HCT116 (cell line): ENCODE results near the gene CYTIP. TPM values are rescaled to one million over a fixed set of nuclear protein-coding genes. Genes with fewer than 3 reads are reported as not detected.
"Not testable (repeated sequence)": the region's sequence is repeated elsewhere in the genome, so short reads cannot be mapped to it uniquely, and the experiment has no call there.

Experiments used
- ATAC-seq: fragments of 200-7000 bp; cut with Tn5 transposase; 2 replicates; pipeline ENCODE4 v1.9.1; 2020; ENCODE audit warnings: mild to moderate bottlenecking, moderate library complexity
- BruUV-seq: library from RNA; stranded (reverse); fragments of 400-500 nt; replicated peaks from 2 replicates; lab custom pipeline; 2021; lab: Mats Ljungman, UMichigan
- CTCF ChIA-PET: fragments of 300-600 bp; sonication (Branson Sonifier 250); formaldehyde crosslinking; loops from one replicate; lab custom pipeline; 2021; ENCODE audit warnings: antibody characterized with exemption; lab: Charles Lee
- POLR2A ChIA-PET: fragments of 300-600, 350-600 bp; sonication (Branson Sonifier 250); formaldehyde crosslinking; loops from one replicate; lab custom pipeline; 2021; ENCODE audit warnings: antibody characterized with exemption; lab: Charles Lee
- RAD21 ChIA-PET, 2 experiments: fragments of 300-600 bp; sonication (Branson Sonifier 250); formaldehyde crosslinking; loops; one replicate each; lab custom pipeline; 2023; ENCODE audit warnings: low total read pairs in 2 of 2; ENCODE audit not compliant: uncharacterized antibody in 2 of 2, unreplicated experiment in 2 of 2, low non-redundant PET in 1 of 2; lab: Charles Lee
- DNase-seq: peaks from one replicate; pipeline ENCODE4 v3.0.0-alpha.2; 2010; ENCODE audit warnings: low read depth, low spot score
- H2AFZ ChIP-seq: fragments of 200-600 bp; shearing (Covaris generic), sonication (generic); 2 replicates; pipeline ENCODE4 v1.6.1; 2017; ENCODE audit warnings: low read depth, mixed run types, mixed read lengths, antibody characterized with exemption, low read length; ENCODE audit not compliant: poor library complexity, severe bottlenecking
- H3K27ac ChIP-seq: 2 replicates; pipeline ENCODE4 v1.5.1; 2012; ENCODE audit warnings: low read depth, low read length
- H3K27me3 ChIP-seq: fragments of 200-600 bp; sonication (generic); 2 replicates; pipeline ENCODE4 v1.6.1; 2016; ENCODE audit warnings: mixed run types, low read length, mixed read lengths; ENCODE audit not compliant: insufficient read depth
- H3K36me3 ChIP-seq, 2 experiments: fragments of 200-500 bp in 1 of 2; fragments of 200-600 bp in 1 of 2; sonication (Bioruptor generic) in 1 of 2; sonication (generic) in 1 of 2; 2 replicates each; pipeline versions ENCODE4 v1.5.1 to v1.6.1; 2014 to 2016; ENCODE audit warnings: low read length in 2 of 2, inconsistent platforms in 1 of 2, mixed read lengths in 1 of 2, mixed run types in 1 of 2; ENCODE audit not compliant: insufficient read depth in 2 of 2, control insufficient read depth in 1 of 2
- H3K4me1 ChIP-seq, 2 experiments: fragments of 200-600 bp in 1 of 2; sonication (generic) in 1 of 2; 2 replicates each; pipeline versions ENCODE4 v1.5.1 to v1.6.1; 2012 to 2017; ENCODE audit warnings: low read length in 2 of 2, inconsistent platforms in 1 of 2, mild to moderate bottlenecking in 1 of 2, mixed read lengths in 1 of 2, mixed run types in 1 of 2, moderate library complexity in 1 of 2; ENCODE audit not compliant: insufficient read depth in 2 of 2, control insufficient read depth in 1 of 2
- H3K4me2 ChIP-seq: fragments of 200-600 bp; sonication (generic); 2 replicates; pipeline ENCODE4 v1.6.1; 2017; ENCODE audit warnings: mixed run types, low read length, mixed read lengths
- H3K4me3 ChIP-seq, 2 experiments: fragments of 200-600 bp in 1 of 2; sonication (generic) in 1 of 2; replicated peaks in 1 of 2; 2 replicates each; pipeline ENCODE4 v1.5.1; 2011 to 2016; ENCODE audit warnings: low read length in 2 of 2, control low read depth in 1 of 2, low read depth in 1 of 2, mild to moderate bottlenecking in 1 of 2, mixed read lengths in 1 of 2, mixed run types in 1 of 2
- H3K79me2 ChIP-seq: fragments of 200-600 bp; sonication (generic); 2 replicates; pipeline ENCODE4 v1.6.1; 2017; ENCODE audit warnings: mild to moderate bottlenecking, mixed run types, low read length, moderate library complexity, mixed read lengths; ENCODE audit not compliant: insufficient read depth
- H3K9ac ChIP-seq: fragments of 200-600 bp; sonication (generic); 2 replicates; pipeline ENCODE4 v1.6.1; 2016; ENCODE audit warnings: low read length, mixed read lengths
- H3K9me2 ChIP-seq: fragments of 200-600 bp; sonication (generic), shearing (Covaris generic); 2 replicates; pipeline ENCODE4 v1.6.1; 2017; ENCODE audit warnings: mixed run types, mild to moderate bottlenecking, moderate library complexity; ENCODE audit not compliant: insufficient read depth
- H3K9me3 ChIP-seq, 2 experiments: fragments of 200-500 bp in 1 of 2; fragments of 200-600 bp in 1 of 2; sonication (Bioruptor generic) in 1 of 2; sonication (generic) in 1 of 2; 2 replicates each; pipeline ENCODE4 v1.6.1; 2014 to 2017; ENCODE audit warnings: low read length in 2 of 2, mixed read lengths in 2 of 2, inconsistent platforms in 1 of 2, low read depth in 1 of 2, mild to moderate bottlenecking in 1 of 2, mixed run types in 1 of 2, moderate library complexity in 1 of 2; ENCODE audit not compliant: control insufficient read depth in 1 of 2, insufficient read depth in 1 of 2
- H4K20me1 ChIP-seq: fragments of 200-600 bp; sonication (generic), shearing (Covaris generic); 2 replicates; pipeline ENCODE4 v1.6.1; 2017; ENCODE audit warnings: mixed run types, mild to moderate bottlenecking, moderate library complexity; ENCODE audit not compliant: insufficient read depth
- CEBPB ChIP-seq: IDR thresholded peaks from 2 replicates; pipeline ENCODE4 v1.6.1; 2012; ENCODE audit warnings: low read depth
- EGR1 ChIP-seq: IDR thresholded peaks from 2 replicates; pipeline ENCODE4 v1.6.1; 2012; ENCODE audit warnings: low read depth
- EZH2 ChIP-seq: fragments of 200-600 bp; sonication (generic); IDR thresholded peaks from 2 replicates; pipeline ENCODE4 v1.6.1; 2017; ENCODE audit warnings: antibody characterized with exemption, mixed run types
- EZH2phosphoT487 ChIP-seq: fragments of 200-600 bp; IDR thresholded peaks from 2 replicates; pipeline ENCODE4 v1.6.1; 2018; ENCODE audit warnings: antibody characterized with exemption, borderline replicate concordance
- FOSL1 ChIP-seq: IDR thresholded peaks from 2 replicates; pipeline ENCODE4 v1.6.1; 2012; ENCODE audit warnings: low read depth
- JUND ChIP-seq: IDR thresholded peaks from 2 replicates; pipeline ENCODE4 v1.6.1; 2012
- POLR2AphosphoS5 ChIP-seq: IDR thresholded peaks from 2 replicates; pipeline ENCODE4 v1.6.1; 2011; ENCODE audit warnings: mild to moderate bottlenecking, low read depth, low read length, moderate library complexity
- RAD21 ChIP-seq: IDR thresholded peaks from 2 replicates; pipeline ENCODE4 v1.6.1; 2012; ENCODE audit warnings: low read depth, mild to moderate bottlenecking
- SIN3A ChIP-seq: IDR thresholded peaks from 2 replicates; pipeline ENCODE4 v1.6.1; 2012; ENCODE audit warnings: low read depth
- SP1 ChIP-seq: IDR thresholded peaks from 2 replicates; pipeline ENCODE4 v1.6.1; 2012; ENCODE audit warnings: low read depth
- SRF ChIP-seq: IDR thresholded peaks from 2 replicates; pipeline ENCODE4 v1.6.1; 2012; ENCODE audit warnings: low read depth
- YY1 ChIP-seq: IDR thresholded peaks from 2 replicates; pipeline ENCODE4 v1.6.1; 2011; ENCODE audit warnings: low read length, low read depth, moderate library complexity, mild to moderate bottlenecking; ENCODE audit not compliant: insufficient replicate concordance; ENCODE audit errors: extremely low read depth
- ZNF274 ChIP-seq: fragments of 200-500 bp; sonication (Bioruptor generic); IDR thresholded peaks from 2 replicates; pipeline ENCODE4 v1.6.1; 2014; ENCODE audit warnings: mild to moderate bottlenecking, low read depth, low read length, inconsistent platforms
- intact Hi-C: fragments of 100-400 bp; cut with micrococcal nuclease; formaldehyde crosslinking; loops from 2 replicates; pipeline ENCODE4 v1.10.0; 2022
- total RNA-seq: library from RNA; stranded (reverse); gene quantifications from one replicate; pipeline ENCODE4 v1.2.1, GENCODE V29; 2021; ENCODE audit not compliant: unreplicated experiment
- TF ChIP-seq, protein P1 (sequence below): IDR thresholded peaks from 2 replicates; pipeline ENCODE4 v1.6.1; 2012; ENCODE audit warnings: low read depth
- TF ChIP-seq, protein P2 (sequence below): IDR thresholded peaks from 2 replicates; pipeline ENCODE4 v1.6.1; 2011; ENCODE audit warnings: mild to moderate bottlenecking, low read length, moderate library complexity; ENCODE audit not compliant: insufficient replicate concordance; ENCODE audit errors: extremely low read depth

The CYTIP gene
- total RNA-seq, 1 experiment from 2014 or later: 0.64 TPM

DNA sequence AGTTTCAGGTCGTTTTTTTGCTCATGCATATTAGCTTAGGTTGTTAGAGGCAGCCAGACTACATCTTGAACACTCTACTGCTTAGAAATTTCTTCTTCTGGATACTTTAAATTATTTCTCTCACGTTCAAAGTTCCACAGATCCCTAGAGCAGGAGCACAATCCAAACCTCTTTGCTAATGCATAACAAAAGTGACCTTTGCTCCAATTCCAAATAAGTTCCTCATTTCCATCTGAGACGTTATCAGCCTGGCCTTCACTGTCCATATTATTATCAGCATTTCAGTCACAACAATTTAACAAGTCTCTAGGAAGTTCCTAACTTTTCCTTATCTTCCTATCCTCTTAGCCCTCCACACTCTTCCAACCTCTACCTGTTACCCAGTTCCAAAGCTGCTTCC is 67.8 kb downstream of the CYTIP start (continued):
- TF ChIP-seq, protein P1, sequence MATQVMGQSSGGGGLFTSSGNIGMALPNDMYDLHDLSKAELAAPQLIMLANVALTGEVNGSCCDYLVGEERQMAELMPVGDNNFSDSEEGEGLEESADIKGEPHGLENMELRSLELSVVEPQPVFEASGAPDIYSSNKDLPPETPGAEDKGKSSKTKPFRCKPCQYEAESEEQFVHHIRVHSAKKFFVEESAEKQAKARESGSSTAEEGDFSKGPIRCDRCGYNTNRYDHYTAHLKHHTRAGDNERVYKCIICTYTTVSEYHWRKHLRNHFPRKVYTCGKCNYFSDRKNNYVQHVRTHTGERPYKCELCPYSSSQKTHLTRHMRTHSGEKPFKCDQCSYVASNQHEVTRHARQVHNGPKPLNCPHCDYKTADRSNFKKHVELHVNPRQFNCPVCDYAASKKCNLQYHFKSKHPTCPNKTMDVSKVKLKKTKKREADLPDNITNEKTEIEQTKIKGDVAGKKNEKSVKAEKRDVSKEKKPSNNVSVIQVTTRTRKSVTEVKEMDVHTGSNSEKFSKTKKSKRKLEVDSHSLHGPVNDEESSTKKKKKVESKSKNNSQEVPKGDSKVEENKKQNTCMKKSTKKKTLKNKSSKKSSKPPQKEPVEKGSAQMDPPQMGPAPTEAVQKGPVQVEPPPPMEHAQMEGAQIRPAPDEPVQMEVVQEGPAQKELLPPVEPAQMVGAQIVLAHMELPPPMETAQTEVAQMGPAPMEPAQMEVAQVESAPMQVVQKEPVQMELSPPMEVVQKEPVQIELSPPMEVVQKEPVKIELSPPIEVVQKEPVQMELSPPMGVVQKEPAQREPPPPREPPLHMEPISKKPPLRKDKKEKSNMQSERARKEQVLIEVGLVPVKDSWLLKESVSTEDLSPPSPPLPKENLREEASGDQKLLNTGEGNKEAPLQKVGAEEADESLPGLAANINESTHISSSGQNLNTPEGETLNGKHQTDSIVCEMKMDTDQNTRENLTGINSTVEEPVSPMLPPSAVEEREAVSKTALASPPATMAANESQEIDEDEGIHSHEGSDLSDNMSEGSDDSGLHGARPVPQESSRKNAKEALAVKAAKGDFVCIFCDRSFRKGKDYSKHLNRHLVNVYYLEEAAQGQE: no peak
- TF ChIP-seq POLR2AphosphoS5: no peak

DNA sequence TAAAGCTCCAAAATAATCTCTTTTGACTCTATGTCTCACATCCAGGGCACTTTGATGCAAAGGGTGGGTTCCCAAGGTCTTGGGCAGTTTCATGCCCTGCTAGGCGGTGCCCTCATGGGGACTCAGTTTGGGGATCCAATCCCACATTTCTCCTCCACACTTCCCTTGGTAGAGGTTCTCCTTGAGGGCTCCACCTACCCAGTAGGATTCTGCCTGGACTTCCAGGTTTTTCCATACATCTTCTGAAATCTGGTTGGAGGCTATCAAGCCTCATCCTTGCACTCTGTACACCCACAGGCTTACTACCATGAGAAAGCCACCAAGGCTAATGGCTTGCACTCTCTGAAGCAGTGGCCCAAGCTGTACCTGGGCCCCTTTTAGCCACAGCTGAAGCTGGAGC is 68.5 kb downstream of the CYTIP start:
- BruUV-seq: no TSS peak
- H3K9me2 ChIP-seq: no peaks in the 10 kb centered on the region
- H3K27ac ChIP-seq: no peak overlapping the region

DNA sequence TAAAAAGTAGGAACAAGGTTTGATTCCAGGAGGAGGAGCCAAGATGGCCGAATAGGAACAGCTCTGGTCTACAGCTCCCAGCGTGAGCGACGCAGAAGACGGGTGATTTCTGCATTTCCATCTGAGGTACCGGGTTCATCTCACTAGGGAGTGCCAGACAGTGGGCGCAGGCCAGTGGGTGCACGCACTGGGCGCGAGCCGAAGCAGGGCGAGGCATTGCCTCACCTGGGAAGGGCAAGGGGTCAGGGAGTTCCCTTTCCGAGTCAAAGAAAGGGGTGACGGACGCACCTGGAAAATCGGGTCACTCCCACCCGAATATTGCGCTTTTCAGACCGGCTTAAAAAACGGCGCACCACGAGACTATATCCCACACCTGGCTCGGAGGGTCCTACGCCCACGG is 75.4 kb downstream of the CYTIP start:
- H4K20me1 ChIP-seq, BruUV-seq, H3K4me3 ChIP-seq, CTCF ChIA-PET, H3K9ac ChIP-seq, H2AFZ ChIP-seq, ATAC-seq, H3K4me1 ChIP-seq, intact Hi-C loops, DNase-seq, POLR2A ChIA-PET, H3K4me2 ChIP-seq, H3K27ac ChIP-seq, H3K9me2 ChIP-seq, H3K9me3 ChIP-seq, H3K79me2 ChIP-seq, H3K27me3 ChIP-seq, RAD21 ChIA-PET, H3K36me3 ChIP-seq: not testable (repeated sequence)

More for the DNA sequence above, 68.5 kb downstream of the CYTIP start:
- Histone ChIP-seq H3K4me1 (no peaks in the 10 kb centered on the region), H4K20me1 (no peaks in the 10 kb centered on the region), H3K4me3 (no peak overlapping the region), H3K9ac (no peak overlapping the region), H3K36me3 (no peaks in the 10 kb centered on the region), H3K27me3 (no peaks in the 10 kb centered on the region), H3K9me3 (0 out of 4 replicates have a peak, but pooled peaks cover 0 to 5% of the 10 kb centered on the region in 2 experiments), H2AFZ (no peak overlapping the region), H3K4me2 (no peak overlapping the region), H3K79me2 (no peaks in the 10 kb centered on the region)
- intact Hi-C loops: no loop called here
- RAD21 ChIA-PET: no interaction called here
- CTCF ChIA-PET: no interaction called here
- ATAC-seq (no peak), DNase-seq (no peak)
- TF ChIP-seq ZNF274 (no peak), EGR1 (no peak), YY1 (no peak), FOSL1 (no peak), SP1 (no peak), POLR2AphosphoS5 (no peak), EZH2 (no peak), SRF (no peak), SIN3A (no peak), EZH2phosphoT487 (no peak), JUND (no peak), RAD21 (no peak), CEBPB (no peak)
- TF ChIP-seq, protein P2, sequence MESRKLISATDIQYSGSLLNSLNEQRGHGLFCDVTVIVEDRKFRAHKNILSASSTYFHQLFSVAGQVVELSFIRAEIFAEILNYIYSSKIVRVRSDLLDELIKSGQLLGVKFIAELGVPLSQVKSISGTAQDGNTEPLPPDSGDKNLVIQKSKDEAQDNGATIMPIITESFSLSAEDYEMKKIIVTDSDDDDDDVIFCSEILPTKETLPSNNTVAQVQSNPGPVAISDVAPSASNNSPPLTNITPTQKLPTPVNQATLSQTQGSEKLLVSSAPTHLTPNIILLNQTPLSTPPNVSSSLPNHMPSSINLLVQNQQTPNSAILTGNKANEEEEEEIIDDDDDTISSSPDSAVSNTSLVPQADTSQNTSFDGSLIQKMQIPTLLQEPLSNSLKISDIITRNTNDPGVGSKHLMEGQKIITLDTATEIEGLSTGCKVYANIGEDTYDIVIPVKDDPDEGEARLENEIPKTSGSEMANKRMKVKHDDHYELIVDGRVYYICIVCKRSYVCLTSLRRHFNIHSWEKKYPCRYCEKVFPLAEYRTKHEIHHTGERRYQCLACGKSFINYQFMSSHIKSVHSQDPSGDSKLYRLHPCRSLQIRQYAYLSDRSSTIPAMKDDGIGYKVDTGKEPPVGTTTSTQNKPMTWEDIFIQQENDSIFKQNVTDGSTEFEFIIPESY: no peak
- POLR2A ChIA-PET: no interaction called here
